ENCODE results near the gene MT1G.

- TF ChIP-seq HMGXB4 (CRISPR knock-in tag; IDR thresholded peaks at IDR 0.05) (no peak), CEBPB (tag; IDR thresholded peaks at IDR 0.05) (no peak), SREBF2 (CRISPR knock-in tag; IDR thresholded peaks at IDR 0.05) (no peak), ADNP (tag; IDR thresholded peaks at IDR 0.05) (no peak), SLC30A9 (CRISPR knock-in tag; IDR thresholded peaks at IDR 0.05) (no peak), ERF (CRISPR knock-in tag; IDR thresholded peaks at IDR 0.05) (no peak), POLR2A (conservative IDR thresholded peaks at IDR 0.05) (no peak), FOXJ2 (tag; IDR thresholded peaks at IDR 0.05) (no peak), CCAR2 (IDR thresholded peaks at IDR 0.05; ENCODE audit: low read depth, low read length) (no peak), CREM (IDR thresholded peaks at IDR 0.05; ENCODE audit: low read depth) (no peak), ZKSCAN1 (IDR thresholded peaks at IDR 0.05; ENCODE audit: low read depth, low read length) (no peak)
Observed at GRCh38 chr16:56683424-56684172, 15.7 kb upstream of the MT1G start.

All from K562 (cell line).